GM18498 (cell line): ENCODE data around the gene FHIT.

Experiments used
- ATAC-seq: cut with Tn5 transposase; IDR thresholded peaks from one replicate; pipeline ENCODE4 v1.9.1; 2021; ENCODE audit warnings: mild to moderate bottlenecking, moderate library complexity; ENCODE audit not compliant: unreplicated experiment

FHIT gene

GRCh38 chr3:60095516-60095915 lies 1155.7 kb downstream of the FHIT start:
- no peak for ATAC-seq

GRCh38 chr3:60094392-60094947 lies 1156.8 kb downstream of the FHIT start:
- ATAC-seq: no peak

GRCh38 chr3:60090548-60090947 lies 1160.7 kb downstream of the FHIT start:
- no peak for ATAC-seq

- ATAC-seq: peak; percentile 54
Observed at GRCh38 chr3:60086811-60087210, 1164.4 kb downstream of the FHIT start.

- ATAC-seq: no peak
Observed at GRCh38 chr3:60085649-60086048, 1165.6 kb downstream of the FHIT start.

- ATAC-seq: peak; percentile 50
Observed at GRCh38 chr3:60081381-60082095, 1169.7 kb downstream of the FHIT start.

- no peak for ATAC-seq
Observed at GRCh38 chr3:60080648-60081047, 1170.6 kb downstream of the FHIT start.

GRCh38 chr3:60079076-60079475 lies 1172.2 kb downstream of the FHIT start:
- no peak for ATAC-seq

- ATAC-seq: no peak
Observed at GRCh38 chr3:60076331-60076730, 1174.9 kb downstream of the FHIT start.

DNA sequence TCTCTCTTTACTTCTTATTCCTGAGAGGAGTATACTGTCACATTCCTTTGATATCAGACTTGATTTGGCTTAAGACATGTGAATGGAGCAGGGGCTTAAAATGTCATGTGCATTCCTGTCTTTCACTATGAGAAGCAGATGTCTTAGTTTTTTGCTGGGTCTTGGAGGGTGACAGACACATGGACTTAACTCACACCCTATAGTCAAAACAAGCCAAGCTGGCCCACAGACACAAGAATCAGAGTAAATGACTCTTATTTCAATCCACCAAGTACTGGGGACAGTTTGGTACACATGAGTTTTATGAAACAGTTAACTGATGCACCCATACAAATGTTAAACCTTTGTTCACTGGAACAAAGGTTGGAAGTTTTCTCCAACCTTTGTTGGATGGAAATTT lies 1177.3 kb downstream of the FHIT start:
- ATAC-seq: no peak

GRCh38 chr3:60073228-60073627 lies 1178.0 kb downstream of the FHIT start:
- ATAC-seq: no peak

- ATAC-seq: no peak
Observed at GRCh38 chr3:60070366-60070765, 1180.9 kb downstream of the FHIT start.

GRCh38 chr3:60065227-60065868 lies 1185.9 kb downstream of the FHIT start:
- no peak for ATAC-seq

DNA sequence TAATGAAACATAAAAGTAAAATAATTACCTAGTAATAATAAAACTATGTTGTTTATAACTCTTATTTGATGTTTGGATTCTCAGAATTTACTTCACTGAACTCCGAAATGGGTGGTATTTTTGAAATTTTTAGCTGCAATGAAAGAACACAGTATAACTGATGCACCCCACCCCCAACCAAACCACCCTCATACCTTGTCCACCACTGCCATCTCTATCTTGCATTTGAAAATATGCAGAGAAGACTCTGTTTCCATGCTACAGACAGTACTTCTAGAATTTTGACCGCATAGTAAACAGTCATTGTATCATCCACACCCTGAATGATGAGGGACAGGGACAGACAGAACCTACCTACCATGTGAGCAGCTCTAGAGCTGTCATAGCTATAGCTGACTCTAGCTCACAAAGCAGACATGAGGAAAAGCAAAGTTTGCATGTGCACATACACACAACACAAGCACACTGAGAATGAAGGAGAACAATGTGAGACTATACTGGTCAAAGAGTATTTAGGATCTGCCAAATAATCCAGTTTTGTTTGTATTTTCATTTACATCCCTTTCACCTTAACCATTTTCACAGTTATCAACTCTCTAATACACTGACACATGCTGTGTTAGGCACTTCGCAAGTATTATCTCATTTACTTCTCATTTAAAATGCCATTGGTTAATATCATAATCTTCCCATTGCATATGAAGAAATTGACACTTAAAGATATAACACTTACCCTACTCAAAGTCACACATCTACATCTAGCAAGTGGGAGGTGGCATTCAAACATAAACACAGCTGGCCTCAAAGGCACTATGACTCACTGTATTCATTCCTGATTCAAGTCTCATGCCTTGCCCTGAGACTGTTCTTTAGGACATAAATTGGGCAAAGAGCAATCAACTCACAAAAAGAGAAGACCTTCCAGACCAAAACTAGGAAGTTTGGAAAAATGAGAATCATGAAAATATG lies 1186.8 kb downstream of the FHIT start:
- ATAC-seq: no peak

GRCh38 chr3:60056404-60056803 lies 1194.8 kb downstream of the FHIT start:
- no peak for ATAC-seq

- no peak for ATAC-seq
Observed at GRCh38 chr3:60055765-60056164, 1195.5 kb downstream of the FHIT start.

DNA sequence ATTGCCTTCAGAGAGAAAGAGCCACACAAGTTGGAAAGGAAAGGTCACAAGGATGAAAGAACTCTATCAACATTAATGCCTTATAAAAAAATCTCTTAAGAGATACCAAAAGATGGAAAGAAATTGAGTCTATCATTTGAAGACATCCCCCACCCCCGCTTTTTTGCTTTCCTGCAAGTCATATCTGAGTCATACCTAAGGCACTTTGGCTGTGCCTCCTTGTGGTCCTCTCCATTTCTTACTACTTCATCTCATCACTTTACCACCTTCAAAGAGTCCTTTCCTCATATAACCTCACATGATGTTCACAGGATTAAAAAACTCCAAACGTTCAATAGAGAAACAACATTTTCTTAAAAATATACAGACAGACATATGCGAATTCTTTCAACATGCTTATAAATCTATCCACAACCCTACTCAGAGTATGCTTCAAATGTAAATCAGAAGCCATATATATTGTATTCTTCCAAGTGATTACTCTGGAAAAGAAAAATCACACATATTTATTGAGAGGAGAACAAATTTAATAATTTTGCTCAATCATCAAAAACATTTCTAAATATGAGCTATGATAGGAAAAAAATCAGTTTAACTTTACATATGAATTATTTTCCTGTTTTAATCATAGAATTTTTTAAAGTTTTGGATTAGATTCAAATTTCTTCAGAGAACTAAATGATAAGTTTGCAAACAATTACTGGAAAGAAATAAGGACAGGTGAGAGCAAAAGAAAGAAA lies 1197.6 kb downstream of the FHIT start:
- ATAC-seq: no peak

GRCh38 chr3:60048447-60048848 lies 1202.8 kb downstream of the FHIT start:
- ATAC-seq: no peak

- no peak for ATAC-seq
Observed at GRCh38 chr3:60047426-60048200, 1203.6 kb downstream of the FHIT start.

DNA sequence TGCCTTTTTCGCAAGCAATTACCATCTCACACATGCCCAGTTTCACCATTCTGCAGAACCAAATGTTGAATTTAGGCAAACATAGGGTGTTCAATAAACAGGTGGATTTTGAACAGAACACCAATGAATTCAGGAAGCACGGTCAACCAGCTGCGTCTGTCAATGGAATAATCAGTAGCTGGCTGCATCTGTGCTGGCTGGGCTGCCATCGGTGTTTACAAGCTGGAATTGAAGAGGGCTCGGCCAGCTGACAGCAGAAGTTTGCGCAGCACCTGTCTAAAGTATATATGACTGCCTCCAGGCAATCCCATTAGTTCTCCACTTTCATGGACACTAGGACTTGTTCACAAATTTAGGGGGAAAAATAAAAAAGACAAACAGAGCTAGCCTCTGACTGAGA lies 1205.0 kb downstream of the FHIT start:
- ATAC-seq: no peak
